Measurements from ENCODE around the gene MAN2A2. TPM values are rescaled to one million over a fixed set of nuclear protein-coding genes. Genes with fewer than 3 reads are reported as not detected.

MAN2A2 gene
- total and polyA plus RNA-seq, 8 donors = 46.1 to 86.3 (median 59.4) TPM

DNA sequence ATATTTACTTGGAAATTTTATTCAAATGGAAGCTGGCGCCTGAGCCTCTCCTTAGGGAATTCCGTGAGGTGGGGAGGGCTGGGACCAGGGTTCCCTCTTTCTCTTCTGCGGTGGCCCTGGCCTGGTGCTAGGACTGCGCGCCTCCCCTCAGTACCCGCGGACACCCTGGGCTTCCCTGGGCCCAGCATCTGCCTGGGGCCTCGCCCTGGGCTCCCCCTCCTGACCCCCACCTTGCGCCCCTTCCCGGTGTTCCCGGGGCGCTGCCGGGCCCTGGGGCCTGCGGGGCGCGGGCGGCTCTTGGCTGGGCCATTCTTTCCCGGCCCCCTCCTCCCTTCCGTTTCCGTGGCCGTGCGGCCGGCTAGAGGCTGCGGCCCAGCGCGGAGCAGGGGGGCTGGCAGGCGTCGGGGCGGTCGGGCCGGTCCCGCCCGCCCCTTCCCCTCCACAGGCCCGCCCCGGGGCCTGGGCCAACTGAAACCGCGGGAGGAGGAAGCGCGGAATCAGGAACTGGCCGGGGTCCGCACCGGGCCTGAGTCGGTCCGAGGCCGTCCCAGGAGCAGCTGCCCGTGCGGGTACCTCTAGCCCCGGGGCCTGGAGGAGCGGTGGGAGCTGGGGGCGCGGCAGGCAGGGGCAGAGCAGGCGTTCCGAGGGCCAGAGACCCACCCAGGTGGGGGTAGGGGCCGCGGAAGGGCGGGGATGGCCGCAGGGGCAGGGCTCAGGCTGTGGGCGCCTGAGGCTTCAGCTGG, 19.0 kb upstream of the MAN2A2 start, which contains the start of gene FES:
Gene FES, plus strand, starts transcription at position 529 of the 743 bp plus-strand sequence. CDS start 542 bp downstream, outside the sequence.
- DNase-seq = peak; percentile 71 to 97 (median 86)
- peaks cover 24 to 43% of the 10 kb centered on the region in 2 donors for H3K4me1 ChIP-seq
- peak within 1 kb of the TSS; percentile 66 for H3K4me3 ChIP-seq
- no peak for TF ChIP-seq CTCF (IDR thresholded peaks at IDR 0.05)
- peaks cover 0 to 66% of the 10 kb centered on the region in 2 donors for H3K36me3 ChIP-seq
- ATAC-seq = peak; percentile 81
- peak within 1 kb of the TSS; percentile 97 to 98 for H3K27ac ChIP-seq
- intact Hi-C loops (cut with DNase I) = no loop called here
- no peaks in the 10 kb centered on the region for H3K27me3 ChIP-seq
- H3K9me3 ChIP-seq = no peaks in the 10 kb centered on the region

DNA sequence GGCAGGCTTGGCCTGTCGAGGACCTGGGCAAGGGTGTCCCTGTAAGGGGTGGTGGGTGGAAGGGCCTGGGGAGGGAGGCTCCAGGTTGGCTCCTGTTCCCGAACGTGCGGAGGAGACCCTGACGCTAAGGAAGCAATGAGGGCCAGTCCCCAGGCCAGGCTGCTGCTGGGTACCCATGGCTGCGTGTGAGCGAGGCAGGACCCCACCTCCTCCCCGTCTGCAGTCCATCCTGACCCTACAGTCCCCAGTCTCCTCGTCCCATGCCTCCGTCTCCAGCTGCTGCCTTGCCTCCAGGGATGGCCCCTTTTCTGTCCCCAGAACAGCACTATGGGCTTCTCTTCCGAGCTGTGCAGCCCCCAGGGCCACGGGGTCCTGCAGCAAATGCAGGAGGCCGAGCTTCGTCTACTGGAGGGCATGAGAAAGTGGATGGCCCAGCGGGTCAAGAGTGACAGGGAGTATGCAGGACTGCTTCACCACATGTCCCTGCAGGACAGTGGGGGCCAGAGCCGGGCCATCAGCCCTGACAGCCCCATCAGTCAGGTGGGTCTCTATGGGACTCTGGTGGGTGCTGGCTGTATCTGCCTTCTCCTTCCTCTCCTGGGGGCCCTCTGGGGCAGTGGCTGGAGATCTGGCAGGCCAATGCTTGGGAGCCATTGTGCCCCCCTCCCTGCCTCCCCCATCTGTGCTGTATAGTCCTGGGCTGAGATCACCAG, 18.2 kb upstream of the MAN2A2 start:
- Histone ChIP-seq H3K27me3 (no peaks in the 10 kb centered on the region), H3K9me3 (no peaks in the 10 kb centered on the region), H3K4me3 (peak overlapping the region; percentile 66), H3K27ac (peak overlapping the region; percentile 97 to 98), H3K36me3 (peaks cover 0 to 66% of the 10 kb centered on the region in 2 donors), H3K4me1 (peaks cover 24 to 43% of the 10 kb centered on the region in 2 donors)
- ATAC-seq (peak; percentile 3), DNase-seq (no peak)
- no peak for TF ChIP-seq CTCF (IDR thresholded peaks at IDR 0.05)
- intact Hi-C loops (cut with DNase I) = loop anchor here in 1 of 2 donors (5.0 kb wide), 1 partner anchor 238 kb away; no protein-coding TSS in a partner anchor

DNA sequence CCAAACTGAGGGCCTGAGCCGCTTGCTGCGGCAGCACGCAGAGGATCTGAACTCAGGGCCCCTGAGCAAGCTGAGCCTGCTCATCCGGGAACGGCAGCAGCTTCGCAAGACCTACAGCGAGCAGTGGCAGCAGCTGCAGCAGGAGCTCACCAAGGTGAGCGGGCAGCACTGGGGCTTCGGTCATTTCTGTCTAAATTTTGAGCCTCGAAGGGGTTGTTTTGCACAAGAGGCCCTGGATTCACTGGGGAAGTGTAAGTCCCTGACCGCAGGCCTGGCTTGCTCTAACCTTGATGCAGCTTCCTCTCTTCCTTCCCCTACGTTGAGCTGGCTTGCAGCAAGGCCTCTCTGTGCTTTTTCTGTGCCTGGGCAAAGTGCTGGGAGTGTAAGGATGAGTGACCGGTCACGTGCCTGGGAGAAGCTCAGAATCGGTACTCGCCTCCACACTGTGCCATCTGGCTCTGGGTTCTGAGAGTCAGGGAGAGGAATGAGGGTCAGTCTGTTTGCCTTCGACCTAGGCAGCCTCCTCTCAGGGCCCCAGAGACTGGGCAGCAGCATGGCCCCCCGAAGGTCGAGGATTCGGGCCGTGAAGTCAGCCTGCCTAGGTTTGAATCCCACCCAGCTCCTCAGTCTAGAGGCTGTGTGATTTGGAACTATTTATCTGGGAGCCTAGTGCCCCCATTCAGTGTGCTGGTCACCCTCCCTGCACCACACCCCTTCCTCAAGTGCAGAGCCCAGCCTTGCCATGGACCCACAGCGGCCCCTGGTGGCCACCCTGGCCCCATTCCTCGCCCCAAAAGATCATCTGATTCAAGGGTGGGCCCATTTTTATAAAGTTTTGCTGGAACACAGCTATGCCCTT, 17.4 kb upstream of the MAN2A2 start:
- peaks cover 24 to 43% of the 10 kb centered on the region in 2 donors for H3K4me1 ChIP-seq
- ATAC-seq = peak; percentile 77
- TF ChIP-seq CTCF (IDR thresholded peaks at IDR 0.05) = peak; percentile 96 to 97
- peak overlapping the region; percentile 97 to 98 for H3K27ac ChIP-seq
- H3K4me3 ChIP-seq = peak overlapping the region; percentile 66
- peak; percentile 75 to 95 (median 84) for DNase-seq
- no peaks in the 10 kb centered on the region for H3K9me3 ChIP-seq
- H3K27me3 ChIP-seq = no peaks in the 10 kb centered on the region
- peaks cover 0 to 66% of the 10 kb centered on the region in 2 donors for H3K36me3 ChIP-seq
- intact Hi-C loops (cut with DNase I) = loop anchor here in 1 of 2 donors (5.0 kb wide), 1 partner anchor 238 kb away; no protein-coding TSS in a partner anchor

GRCh38 chr15:90886291-90886614, 16.8 kb upstream of the MAN2A2 start:
- ATAC-seq = no peak
- H3K27ac ChIP-seq = peak overlapping the region; percentile 97 to 98
- peak in 1 of 2 donors; percentile 48 for TF ChIP-seq CTCF (IDR thresholded peaks at IDR 0.05)
- H3K36me3 ChIP-seq = peaks cover 0 to 66% of the 10 kb centered on the region in 2 donors
- no peak for DNase-seq
- H3K27me3 ChIP-seq = no peaks in the 10 kb centered on the region
- intact Hi-C loops (cut with DNase I) = loop anchor here in 1 of 2 donors (5.0 kb wide), 1 partner anchor 239 kb away; no protein-coding TSS in a partner anchor
- peak overlapping the region in 1 of 2 donors; percentile 66 for H3K4me3 ChIP-seq
- peaks cover 24 to 43% of the 10 kb centered on the region in 2 donors for H3K4me1 ChIP-seq
- no peaks in the 10 kb centered on the region for H3K9me3 ChIP-seq

Measured in left lung (tissue), 10 donors.